Measurements from ENCODE around the gene BAG1. TPM values are rescaled to one million over a fixed set of nuclear protein-coding genes. Genes with fewer than 3 reads are reported as not detected.

BAG1 gene
- polyA plus RNA-seq, 3 donors: 73.6 to 85.7 (median 79.5) TPM

GRCh38 chr9:33290247-33291030, 25.9 kb upstream of the BAG1 start, which contains the start of gene NFX1:
Gene NFX1 (plus strand): TSS chr9:33290516. CDS start chr9:33290573, 57 bp downstream.
- peak; percentile 94 to 99 (median 98) for DNase-seq (ENCODE audit: extremely low read depth in 1 of 11, low read depth in 9 of 11, low spot score in 4 of 11)

DNA sequence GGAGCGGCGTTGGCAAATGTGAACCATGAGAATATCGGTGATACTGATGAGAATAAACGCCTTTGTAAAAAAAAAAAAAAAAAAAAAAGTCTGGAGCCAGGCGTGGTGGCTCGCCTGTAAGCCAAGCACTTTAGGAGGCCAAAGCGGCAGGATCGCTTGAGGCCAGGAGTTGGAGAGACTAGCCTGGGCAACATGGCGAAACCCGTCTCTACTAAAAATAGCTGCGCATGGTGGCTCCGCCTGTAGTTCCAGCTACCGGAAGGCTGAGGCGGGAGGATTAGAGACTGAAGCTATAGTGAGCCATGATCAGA, 25.4 kb upstream of the BAG1 start:
- no peak for DNase-seq (ENCODE audit: extremely low read depth in 1 of 11, low read depth in 9 of 11, low spot score in 4 of 11)

- DNase-seq (ENCODE audit: extremely low read depth in 1 of 11, low read depth in 9 of 11, low spot score in 4 of 11): peak in 1 of 11 donors; percentile 8
Measured at GRCh38 chr9:33289496-33289895, 25.0 kb upstream of the BAG1 start.

- no peak for DNase-seq (ENCODE audit: extremely low read depth in 1 of 11, low read depth in 9 of 11, low spot score in 4 of 11)
Measured at GRCh38 chr9:33288828-33289483, 24.4 kb upstream of the BAG1 start.

- no peak for DNase-seq (ENCODE audit: extremely low read depth in 1 of 11, low read depth in 9 of 11, low spot score in 4 of 11)
Measured at GRCh38 chr9:33288235-33288634, 23.7 kb upstream of the BAG1 start.

- peak in 5 of 11 donors; percentile 22 to 41 (median 23) for DNase-seq (ENCODE audit: extremely low read depth in 1 of 11, low read depth in 9 of 11, low spot score in 4 of 11)
Measured at GRCh38 chr9:33287087-33287490, 22.6 kb upstream of the BAG1 start.

GRCh38 chr9:33285502-33285901, 21.0 kb upstream of the BAG1 start:
- no peak for DNase-seq (ENCODE audit: extremely low read depth in 1 of 11, low read depth in 9 of 11, low spot score in 4 of 11)

- DNase-seq (ENCODE audit: extremely low read depth in 1 of 11, low read depth in 9 of 11, low spot score in 4 of 11): no peak
Measured at GRCh38 chr9:33277484-33277883, 13.0 kb upstream of the BAG1 start.

DNA sequence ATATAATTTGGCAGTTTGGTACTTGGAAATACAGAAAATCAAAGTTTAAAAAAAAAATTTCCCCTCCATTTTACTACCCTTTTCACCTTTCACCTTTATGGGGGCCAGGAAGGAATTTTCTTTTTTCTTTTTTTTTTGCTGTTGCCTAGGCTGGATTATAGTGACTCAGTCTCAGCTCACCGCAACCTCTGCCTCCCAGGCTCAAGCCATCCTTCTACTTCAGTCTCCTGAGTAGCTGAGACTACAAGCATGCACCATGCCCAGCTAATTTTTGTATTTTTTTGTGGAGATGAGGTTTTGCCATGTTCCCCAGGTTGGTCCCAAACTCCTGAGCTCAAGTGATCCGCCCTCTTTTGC, 9.4 kb upstream of the BAG1 start:
- no peak for DNase-seq (ENCODE audit: extremely low read depth in 1 of 11, low read depth in 9 of 11, low spot score in 4 of 11)

DNA sequence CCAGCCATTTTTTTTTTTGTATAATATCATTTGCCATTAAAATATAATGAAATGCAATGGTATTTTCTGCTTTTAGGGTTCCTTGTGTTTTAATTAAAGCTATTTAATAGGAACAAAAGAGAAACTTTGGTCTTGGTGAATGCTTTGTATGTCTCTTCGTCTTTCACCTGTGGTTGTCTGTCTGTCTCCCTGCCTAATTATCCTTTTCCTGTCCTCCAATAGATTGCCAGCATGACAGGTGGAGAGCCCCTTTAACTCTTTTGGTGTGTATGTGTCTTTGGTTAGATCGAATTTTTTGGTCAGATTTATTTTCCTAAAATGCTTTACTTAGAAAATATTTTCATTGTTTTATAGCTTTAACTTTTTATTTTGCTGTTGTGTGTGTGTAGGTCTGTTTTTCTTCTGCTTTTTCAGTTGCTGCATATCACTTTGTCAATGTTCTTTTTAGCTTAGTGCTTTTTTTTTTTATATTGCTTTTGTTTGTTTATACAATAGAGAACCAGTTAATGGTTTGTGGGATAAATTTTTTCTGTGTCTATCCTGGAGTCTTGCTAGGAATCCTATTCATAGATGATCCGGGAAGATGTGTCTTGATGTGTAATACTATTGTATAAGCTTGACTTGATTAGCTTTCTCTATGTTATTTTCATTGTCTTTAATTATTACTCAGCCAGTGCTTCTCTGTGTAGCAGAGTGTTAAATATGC, 8.9 kb upstream of the BAG1 start:
- no peak for DNase-seq (ENCODE audit: extremely low read depth in 1 of 11, low read depth in 9 of 11, low spot score in 4 of 11)

GRCh38 chr9:33272061-33272460, 7.6 kb upstream of the BAG1 start:
- DNase-seq (ENCODE audit: extremely low read depth in 1 of 11, low read depth in 9 of 11, low spot score in 4 of 11): no peak

DNA sequence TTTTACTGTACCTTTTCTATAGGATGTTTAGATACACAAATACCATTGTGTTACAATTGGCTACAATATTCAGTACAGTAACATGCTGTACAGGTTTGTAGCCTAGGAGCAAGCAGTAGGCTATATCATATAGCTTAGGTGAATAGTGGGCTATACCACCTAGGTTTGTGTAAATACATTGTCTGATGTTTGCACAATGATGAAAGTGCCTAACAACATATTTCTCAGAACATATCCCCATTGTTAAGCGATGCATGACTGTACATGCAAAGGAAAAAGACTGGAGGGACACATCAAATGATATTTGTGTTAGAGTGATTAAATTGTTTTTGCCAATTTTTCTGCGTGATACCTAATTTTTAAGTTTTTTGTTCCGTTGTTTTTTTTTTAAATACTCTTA, 5.6 kb upstream of the BAG1 start:
- DNase-seq (ENCODE audit: extremely low read depth in 1 of 11, low read depth in 9 of 11, low spot score in 4 of 11): no peak

DNA sequence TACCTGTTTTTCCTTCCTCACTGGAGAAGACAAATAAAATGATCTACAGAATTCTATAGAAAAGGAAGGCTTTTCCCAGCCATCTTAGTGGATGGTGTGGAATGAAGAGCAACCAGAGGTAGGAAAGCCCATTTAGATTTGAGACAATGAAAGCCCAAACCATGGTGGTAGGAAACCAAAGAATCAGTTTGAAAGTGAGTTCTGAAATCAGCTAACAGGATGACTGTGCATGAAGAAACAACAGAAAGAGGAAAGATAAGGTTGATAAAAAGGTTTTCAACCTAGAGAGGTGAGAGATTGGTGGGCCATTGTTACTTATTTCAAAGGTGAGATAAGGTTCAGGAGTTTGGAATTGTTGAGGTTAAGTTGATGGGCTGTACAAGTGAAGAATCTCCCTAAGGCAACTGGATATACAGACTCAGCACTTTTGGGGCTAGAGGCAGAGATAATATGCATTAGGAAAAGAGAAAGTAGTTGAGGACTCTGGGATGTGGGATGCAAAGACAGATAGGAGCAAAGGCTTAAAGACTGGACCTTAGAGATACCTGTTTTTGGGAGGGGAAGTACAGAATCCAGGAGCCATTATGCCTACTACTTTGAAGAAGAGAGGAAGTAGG, 2.8 kb upstream of the BAG1 start:
- no peak for DNase-seq (ENCODE audit: extremely low read depth in 1 of 11, low read depth in 9 of 11, low spot score in 4 of 11)

DNA sequence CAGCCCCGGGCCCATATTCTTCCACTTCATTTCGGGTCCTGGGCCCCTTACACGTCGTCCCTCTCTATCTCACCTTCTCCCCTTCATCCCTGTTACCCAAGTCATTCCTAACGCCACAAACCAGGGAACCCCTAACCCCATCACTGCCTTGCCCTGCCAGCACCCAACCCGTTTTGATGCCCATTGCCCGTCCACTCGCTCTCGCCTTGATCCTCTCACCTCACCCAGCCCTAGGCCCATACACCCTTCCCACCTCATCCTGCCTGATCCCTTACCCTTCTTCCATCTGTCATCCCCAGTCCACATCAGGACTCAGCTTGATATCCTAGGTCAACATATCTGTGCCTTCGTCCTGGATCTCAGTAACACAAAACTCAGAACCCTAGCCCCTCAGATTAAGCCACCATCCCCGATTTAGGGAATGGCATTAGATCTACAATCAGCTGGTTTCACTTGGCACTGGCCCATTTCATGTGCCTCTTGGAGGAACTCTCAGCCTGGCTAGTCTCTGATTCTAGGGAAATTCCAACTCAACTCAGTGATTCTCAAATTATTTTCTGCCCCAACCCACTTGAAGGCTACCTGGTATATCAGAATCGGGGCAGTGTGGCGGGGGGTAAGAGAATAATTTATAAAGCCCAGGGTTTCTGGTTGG, 830 bp upstream of the BAG1 start:
- no peak for DNase-seq (ENCODE audit: extremely low read depth in 1 of 11, low read depth in 9 of 11, low spot score in 4 of 11)

- peak in 6 of 11 donors; percentile 18 to 45 (median 26) for DNase-seq (ENCODE audit: extremely low read depth in 1 of 11, low read depth in 9 of 11, low spot score in 4 of 11)
Measured at GRCh38 chr9:33264003-33264472, 470 bp downstream of the BAG1 start.

DNA sequence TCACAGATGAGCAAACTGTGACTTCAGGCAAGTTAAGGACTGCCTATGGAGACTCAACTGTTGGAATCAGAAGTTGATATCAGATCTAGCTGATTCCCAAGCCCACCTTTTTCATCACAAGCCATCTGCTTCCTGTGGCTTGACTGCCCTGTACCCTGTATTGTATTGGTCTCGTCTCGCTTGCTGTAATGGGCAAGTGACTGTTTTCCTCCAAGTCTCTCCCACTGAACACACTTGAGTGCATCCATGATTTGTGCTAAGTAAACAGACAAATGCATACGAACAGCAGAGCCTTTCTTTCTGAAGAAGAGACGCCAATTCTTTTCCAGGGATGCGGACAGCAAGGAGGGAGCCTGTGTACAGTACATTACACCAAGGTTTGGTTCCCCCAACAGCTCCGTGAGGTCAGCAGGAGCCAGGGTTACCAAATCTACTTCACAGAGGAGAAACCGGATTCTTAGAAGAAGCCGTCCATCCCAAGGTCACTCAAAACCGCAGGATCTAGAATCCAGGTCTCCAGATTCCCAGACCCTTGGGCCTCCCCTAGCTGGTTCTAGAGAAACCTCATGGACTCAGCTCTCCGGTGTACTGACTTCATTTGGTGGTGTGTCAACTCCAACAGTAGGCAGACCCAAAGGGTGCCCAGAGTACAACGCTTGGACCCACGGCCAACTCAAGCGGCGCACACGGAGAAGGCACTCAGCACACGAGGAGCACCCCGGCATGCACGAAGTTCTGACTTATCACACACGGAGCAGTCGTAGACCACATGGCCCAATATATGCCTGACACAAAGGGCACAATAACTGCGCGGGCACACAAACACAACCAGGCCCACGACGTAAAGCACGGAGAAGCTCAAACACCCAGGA, 1.1 kb downstream of the BAG1 start:
- peak in 5 of 11 donors; percentile 5 to 14 (median 9) for DNase-seq (ENCODE audit: extremely low read depth in 1 of 11, low read depth in 9 of 11, low spot score in 4 of 11)

DNA sequence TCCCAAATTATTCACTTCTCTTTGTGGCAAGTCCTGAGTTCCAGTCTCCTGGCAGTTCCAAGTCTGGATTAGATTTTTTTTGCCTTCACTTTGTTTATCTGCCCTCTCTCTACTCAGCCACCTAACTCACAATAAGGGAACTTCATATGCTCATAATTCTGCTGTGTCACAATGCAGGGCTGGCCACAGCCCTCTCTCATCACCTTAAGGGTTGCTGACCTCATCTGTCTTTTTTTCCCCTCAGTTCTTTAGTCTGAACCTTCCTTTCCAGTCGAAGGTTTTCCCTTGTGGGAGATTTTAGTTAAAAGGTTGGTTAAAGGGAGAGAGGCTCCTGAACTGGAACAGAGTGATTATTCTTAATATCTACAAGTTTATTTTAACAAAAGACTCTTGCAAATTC, 4.1 kb downstream of the BAG1 start:
- no peak for DNase-seq (ENCODE audit: extremely low read depth in 1 of 11, low read depth in 9 of 11, low spot score in 4 of 11)

- DNase-seq (ENCODE audit: extremely low read depth in 1 of 11, low read depth in 9 of 11, low spot score in 4 of 11): no peak
Measured at GRCh38 chr9:33257276-33257675, 7.2 kb downstream of the BAG1 start.

Measured in renal cortex interstitium (tissue), 11 donors.